WTC11 (cell line): Measurements from ENCODE around the gene SEL1L. TPM values are rescaled to one million over a fixed set of nuclear protein-coding genes. Genes with fewer than 3 reads are reported as not detected.

ENCODE experiments used
- ATAC-seq: fragments of 200-7000 bp; cut with Tn5 transposase; 2 replicates; pipeline ENCODE4 v1.10.0; 2021; ENCODE audit warnings: mild to moderate bottlenecking, moderate library complexity
- CTCF ChIA-PET: fragments of 300-600 bp; sonication (Branson Sonifier 250); formaldehyde crosslinking; loops from one replicate; lab custom pipeline; 2021; ENCODE audit warnings: antibody characterized with exemption; lab: Charles Lee
- POLR2A ChIA-PET: fragments of 350-600 bp; sonication (Branson Sonifier 250); formaldehyde crosslinking; loops from one replicate; lab custom pipeline; 2021; ENCODE audit warnings: antibody characterized with exemption; lab: Charles Lee
- DNase-seq: peaks from one replicate; pipeline ENCODE4 v3.0.0; 2021; ENCODE audit warnings: low spot score
- H3K27ac Mint-ChIP-seq: 2 replicates; pipeline ENCODE4 v1.8.0; 2021; ENCODE audit warnings: mixed read lengths
- H3K27me3 Mint-ChIP-seq: 2 replicates; pipeline ENCODE4 v1.8.0; 2021; ENCODE audit warnings: low read depth, mild to moderate bottlenecking, moderate library complexity, mixed read lengths
- H3K36me3 Mint-ChIP-seq: 2 replicates; pipeline ENCODE4 v1.8.0; 2021; ENCODE audit warnings: mixed read lengths
- H3K4me1 Mint-ChIP-seq: 2 replicates; pipeline ENCODE4 v1.8.0; 2022; ENCODE audit warnings: mixed read lengths
- H3K4me3 Mint-ChIP-seq: 2 replicates; pipeline ENCODE4 v1.8.0; 2021; ENCODE audit warnings: mild to moderate bottlenecking, moderate library complexity, mixed read lengths
- H3K9me3 Mint-ChIP-seq: 2 replicates; pipeline ENCODE4 v1.8.0; 2021; ENCODE audit warnings: mixed read lengths
- ARID4B ChIP-seq: sonication (generic); formaldehyde crosslinking; IDR thresholded peaks from 2 replicates; pipeline ENCODE4 v1.8.0; 2023; ENCODE audit warnings: missing genetic modification reagents, mild to moderate bottlenecking, borderline replicate concordance
- ATF6 ChIP-seq: sonication (generic); formaldehyde crosslinking; IDR thresholded peaks from 2 replicates; pipeline ENCODE4 v1.8.1; 2023; ENCODE audit warnings: mild to moderate bottlenecking, missing genetic modification reagents
- E2F1 ChIP-seq: sonication (generic); formaldehyde crosslinking; IDR thresholded peaks from 2 replicates; pipeline ENCODE4 v1.8.0; 2022; ENCODE audit warnings: mild to moderate bottlenecking, missing genetic modification reagents
- E2F4 ChIP-seq: sonication (generic); formaldehyde crosslinking; IDR thresholded peaks from 2 replicates; pipeline ENCODE4 v1.8.1; 2022; ENCODE audit warnings: low read depth, mild to moderate bottlenecking, moderate library complexity, missing genetic modification reagents, borderline replicate concordance
- FOXJ3 ChIP-seq: sonication (generic); formaldehyde crosslinking; IDR thresholded peaks from 2 replicates; pipeline ENCODE4 v1.9.0; 2021; ENCODE audit warnings: missing genetic modification reagents, mild to moderate bottlenecking, borderline replicate concordance
- GABPB1 ChIP-seq: sonication (generic); formaldehyde crosslinking; IDR thresholded peaks from 2 replicates; pipeline ENCODE4 v1.8.1; 2023; ENCODE audit warnings: mild to moderate bottlenecking, missing genetic modification reagents
- GTF2I ChIP-seq: fragments of 250-450 bp; sonication (Bioruptor Pico); conservative IDR thresholded peaks from 2 replicates; pipeline ENCODE4 v1.4.0; 2021; ENCODE audit warnings: mild to moderate bottlenecking
- JAZF1 ChIP-seq: fragments of 250-450 bp; sonication (Bioruptor Pico); IDR thresholded peaks from 2 replicates; pipeline ENCODE4 v1.9.0; 2021; ENCODE audit warnings: moderate library complexity, mild to moderate bottlenecking, inconsistent platforms
- MAX ChIP-seq: sonication (generic); formaldehyde crosslinking; IDR thresholded peaks from 2 replicates; pipeline ENCODE4 v1.8.0; 2022; ENCODE audit warnings: mild to moderate bottlenecking, missing genetic modification reagents
- NR3C1 ChIP-seq: sonication (generic); formaldehyde crosslinking; conservative IDR thresholded peaks from 2 replicates; pipeline ENCODE4 v1.8.1; 2023; ENCODE audit warnings: low read depth, mild to moderate bottlenecking, missing genetic modification reagents
- PRRX2 ChIP-seq: fragments of 250-450 bp; sonication (Bioruptor Pico); IDR thresholded peaks from 2 replicates; pipeline ENCODE4 v1.8.0; 2021; ENCODE audit warnings: mild to moderate bottlenecking
- SMAD3 ChIP-seq: sonication (generic); formaldehyde crosslinking; IDR thresholded peaks from 2 replicates; pipeline ENCODE4 v1.8.0; 2022; ENCODE audit warnings: missing genetic modification reagents, mild to moderate bottlenecking, borderline replicate concordance
- SMAD4 ChIP-seq: sonication (generic); formaldehyde crosslinking; IDR thresholded peaks from 2 replicates; pipeline ENCODE4 v1.8.0; 2022; ENCODE audit warnings: mild to moderate bottlenecking, missing genetic modification reagents
- SOX15 ChIP-seq: fragments of 250-450 bp; sonication (Bioruptor Pico); IDR thresholded peaks from 2 replicates; pipeline ENCODE4 v1.9.0; 2021; ENCODE audit warnings: mild to moderate bottlenecking
- TEAD1 ChIP-seq: sonication (generic); formaldehyde crosslinking; IDR thresholded peaks from 2 replicates; pipeline ENCODE4 v1.8.0; 2022; ENCODE audit warnings: mild to moderate bottlenecking, missing genetic modification reagents
- ZBTB43 ChIP-seq: sonication (generic); formaldehyde crosslinking; IDR thresholded peaks from 2 replicates; pipeline ENCODE4 v1.8.1; 2023; ENCODE audit warnings: mild to moderate bottlenecking, missing genetic modification reagents
- ZNF138 ChIP-seq: sonication (generic); formaldehyde crosslinking; conservative IDR thresholded peaks from 2 replicates; pipeline ENCODE4 v1.8.1; 2022; ENCODE audit warnings: mild to moderate bottlenecking, moderate library complexity, missing genetic modification reagents
- ZNF219 ChIP-seq: sonication (generic); formaldehyde crosslinking; IDR thresholded peaks from 2 replicates; pipeline ENCODE4 v1.8.0; 2023; ENCODE audit warnings: missing genetic modification reagents, mild to moderate bottlenecking, borderline replicate concordance
- ZNF232 ChIP-seq: sonication (generic); formaldehyde crosslinking; IDR thresholded peaks from 2 replicates; pipeline ENCODE4 v1.8.0; 2022; ENCODE audit warnings: mild to moderate bottlenecking, missing genetic modification reagents
- ZNF281 ChIP-seq: sonication (generic); formaldehyde crosslinking; IDR thresholded peaks from 2 replicates; pipeline ENCODE4 v1.8.0; 2023; ENCODE audit warnings: mild to moderate bottlenecking, missing genetic modification reagents
- ZNF512 ChIP-seq: sonication (generic); formaldehyde crosslinking; IDR thresholded peaks from 2 replicates; pipeline ENCODE4 v1.8.1; 2022; ENCODE audit warnings: missing genetic modification reagents, borderline replicate concordance
- total RNA-seq: library from RNA; stranded (reverse); gene quantifications from 3 replicates; pipeline ENCODE4 v1.2.3, GENCODE V29; 2021

SEL1L gene
- total RNA-seq, 1 experiment from 2014 or later: 29.1 TPM

GRCh38 chr14:81509838-81510452 lies 23.7 kb downstream of the SEL1L start (continued):
- no peak for TF ChIP-seq ZNF219 (CRISPR knock-in tag)
- TF ChIP-seq FOXJ3 (CRISPR knock-in tag): no peak
- no peak for TF ChIP-seq GABPB1 (CRISPR knock-in tag)
- TF ChIP-seq ZNF232: no peak
- no peak for TF ChIP-seq ZNF138
- TF ChIP-seq JAZF1 (CRISPR knock-in tag): no peak
- no peak for TF ChIP-seq MAX (CRISPR knock-in tag)
- TF ChIP-seq ATF6 (CRISPR knock-in tag): no peak
- TF ChIP-seq TEAD1: no peak
- no peak for TF ChIP-seq SMAD4 (CRISPR knock-in tag)
- no peak for TF ChIP-seq ZBTB43
- no peak for TF ChIP-seq NR3C1 (CRISPR knock-in tag)
- TF ChIP-seq PRRX2 (CRISPR knock-in tag): no peak

GRCh38 chr14:81509321-81509720 lies 24.3 kb downstream of the SEL1L start:
- H3K9me3 Mint-ChIP-seq: no peaks in the 10 kb centered on the region; the same call in 1 of the 2 replicates
- ChIA-PET POLR2A (no interaction called here), CTCF (interaction anchor here (0.7 kb wide), 1 partner anchor 68 kb away, joined by 3 read pairs; no protein-coding TSS in a partner anchor)
- no peak overlapping the region for H3K4me3 Mint-ChIP-seq
- H3K36me3 Mint-ChIP-seq: peaks cover 37% of the 10 kb centered on the region
- H3K27me3 Mint-ChIP-seq: no peaks in the 10 kb centered on the region
- no peak for DNase-seq
- no peak overlapping the region for H3K27ac Mint-ChIP-seq
- peaks cover 24% of the 10 kb centered on the region for H3K4me1 Mint-ChIP-seq
- no peak for ATAC-seq
- no peak for TF ChIP-seq E2F4 (CRISPR knock-in tag)
- TF ChIP-seq GTF2I (CRISPR knock-in tag): no peak
- no peak for TF ChIP-seq SMAD3 (CRISPR knock-in tag)
- TF ChIP-seq E2F1 (CRISPR knock-in tag): no peak
- TF ChIP-seq ZNF512 (CRISPR knock-in tag): no peak
- TF ChIP-seq ARID4B (CRISPR knock-in tag): no peak
- TF ChIP-seq ZNF281 (CRISPR knock-in tag): no peak
- TF ChIP-seq SOX15 (CRISPR knock-in tag): no peak
